Esophagus squamous epithelium (tissue), 4 donors: ENCODE data around the gene MROH2A.

ENCODE experiments used
- POLR2A ChIP-seq, 4 donors: fragments of 450-650 bp; IDR thresholded peaks; one replicate each; pipeline ENCODE4 v1.6.1; 2017; ENCODE audit warnings: antibody characterized with exemption in 4 of 4, mild to moderate bottlenecking in 4 of 4, moderate library complexity in 3 of 4
- TF ChIP-seq, protein P1 (sequence below), 6 experiments: fragments of 450-650 bp in 4 of 6; fragments of 200-600 bp in 2 of 6; sonication (generic) in 2 of 6; IDR thresholded peaks; one replicate each; pipeline ENCODE4 v1.5.1; 2016 to 2019; ENCODE audit warnings: antibody characterized with exemption in 6 of 6, mild to moderate bottlenecking in 4 of 6, moderate library complexity in 4 of 6

DNA sequence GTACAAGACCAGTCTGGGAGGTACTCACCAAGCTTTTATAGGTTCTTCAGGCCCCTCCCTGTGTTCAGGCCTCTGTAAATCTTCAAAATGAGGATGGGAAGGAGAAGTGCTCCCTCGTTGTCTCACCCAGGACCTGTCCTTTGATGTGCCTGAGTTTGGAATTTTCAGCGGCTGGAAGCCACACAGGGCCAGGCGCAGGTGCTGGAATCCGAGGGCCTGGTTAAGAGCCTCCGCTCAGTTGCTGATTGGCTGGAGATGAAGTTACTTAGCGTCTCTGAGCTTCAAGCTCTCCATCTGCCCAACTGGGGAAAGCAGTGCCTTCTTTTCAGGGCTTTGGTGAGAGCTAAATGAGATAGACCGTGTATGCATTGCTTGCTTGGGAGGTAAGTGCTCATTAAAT, 46.2 kb downstream of the MROH2A start:
- no peak for TF ChIP-seq POLR2A (IDR thresholded peaks at IDR 0.05)
- TF ChIP-seq, protein P1, sequence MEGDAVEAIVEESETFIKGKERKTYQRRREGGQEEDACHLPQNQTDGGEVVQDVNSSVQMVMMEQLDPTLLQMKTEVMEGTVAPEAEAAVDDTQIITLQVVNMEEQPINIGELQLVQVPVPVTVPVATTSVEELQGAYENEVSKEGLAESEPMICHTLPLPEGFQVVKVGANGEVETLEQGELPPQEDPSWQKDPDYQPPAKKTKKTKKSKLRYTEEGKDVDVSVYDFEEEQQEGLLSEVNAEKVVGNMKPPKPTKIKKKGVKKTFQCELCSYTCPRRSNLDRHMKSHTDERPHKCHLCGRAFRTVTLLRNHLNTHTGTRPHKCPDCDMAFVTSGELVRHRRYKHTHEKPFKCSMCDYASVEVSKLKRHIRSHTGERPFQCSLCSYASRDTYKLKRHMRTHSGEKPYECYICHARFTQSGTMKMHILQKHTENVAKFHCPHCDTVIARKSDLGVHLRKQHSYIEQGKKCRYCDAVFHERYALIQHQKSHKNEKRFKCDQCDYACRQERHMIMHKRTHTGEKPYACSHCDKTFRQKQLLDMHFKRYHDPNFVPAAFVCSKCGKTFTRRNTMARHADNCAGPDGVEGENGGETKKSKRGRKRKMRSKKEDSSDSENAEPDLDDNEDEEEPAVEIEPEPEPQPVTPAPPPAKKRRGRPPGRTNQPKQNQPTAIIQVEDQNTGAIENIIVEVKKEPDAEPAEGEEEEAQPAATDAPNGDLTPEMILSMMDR (IDR thresholded peaks at IDR 0.05) = no peak
